HUDEP-2 (cell line): ENCODE data around the gene ATP6V0E1.
A peak's percentile ranks its signal among the peaks of the same experiment; 100 is the strongest.

ENCODE experiments used
- DNase-seq, 76 experiments: peaks; one replicate each; lab custom pipeline; 2025; ENCODE audit not compliant: unreplicated experiment in 76 of 76; lab: John Stamatoyannopoulos, UW

ATP6V0E1 gene

DNA sequence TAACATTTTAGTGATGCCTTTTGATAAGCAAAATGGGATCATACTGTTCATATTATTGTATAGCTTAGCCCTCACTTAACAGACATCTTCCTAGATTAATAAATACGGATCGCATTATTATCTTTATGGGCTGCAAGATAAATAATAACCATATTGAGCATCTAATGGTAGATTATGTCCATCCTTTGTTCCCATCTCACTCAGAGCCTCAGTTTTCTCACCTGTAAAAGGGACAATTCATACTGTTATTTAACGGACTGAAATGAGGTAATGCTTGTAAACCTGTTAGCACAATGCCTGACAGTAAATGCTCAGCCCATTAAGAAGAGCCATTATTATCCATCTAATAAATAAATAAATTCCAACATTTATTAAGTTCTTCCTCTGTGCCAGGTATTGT, 27.3 kb upstream of the ATP6V0E1 start:
- no peak for DNase-seq

DNA sequence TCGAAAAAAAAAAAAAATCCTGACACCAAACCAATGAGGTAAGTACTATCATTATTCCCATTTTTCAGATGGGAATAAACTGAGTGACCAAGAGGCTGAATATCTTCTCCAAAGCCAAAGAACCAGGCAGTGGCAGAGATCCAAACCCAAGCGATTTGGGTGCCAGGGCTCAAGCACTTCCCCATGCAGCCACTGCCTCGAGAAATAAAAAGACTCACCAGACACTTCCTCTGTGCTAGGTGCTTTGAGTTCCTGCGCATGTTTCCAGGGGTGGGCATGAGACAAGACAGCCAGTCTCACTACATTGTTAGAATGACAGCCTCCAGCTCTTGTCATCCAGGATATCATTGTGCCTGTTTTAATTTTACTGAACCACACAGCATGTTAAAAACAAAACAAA, 26.6 kb upstream of the ATP6V0E1 start:
- DNase-seq, result no peak

DNA sequence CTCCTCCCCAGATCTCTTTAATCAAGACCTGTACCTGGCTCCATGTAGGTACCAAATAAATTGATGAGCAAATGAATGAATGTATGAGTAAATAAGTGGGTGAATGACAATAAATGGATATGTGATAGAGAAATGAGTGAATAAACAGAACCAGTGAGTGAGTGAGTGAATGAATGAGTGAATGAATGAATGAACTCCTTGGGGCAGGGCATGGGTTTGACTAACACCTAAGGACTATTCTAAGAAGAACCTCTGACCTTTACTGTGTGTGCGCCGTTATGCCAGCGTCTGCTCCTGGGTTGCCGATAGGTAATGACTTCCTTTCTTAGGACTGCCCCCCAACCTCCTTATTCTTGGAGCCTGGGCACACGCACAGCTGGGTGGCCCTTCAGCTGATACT, 26.1 kb upstream of the ATP6V0E1 start:
- DNase-seq, result no peak

DNA sequence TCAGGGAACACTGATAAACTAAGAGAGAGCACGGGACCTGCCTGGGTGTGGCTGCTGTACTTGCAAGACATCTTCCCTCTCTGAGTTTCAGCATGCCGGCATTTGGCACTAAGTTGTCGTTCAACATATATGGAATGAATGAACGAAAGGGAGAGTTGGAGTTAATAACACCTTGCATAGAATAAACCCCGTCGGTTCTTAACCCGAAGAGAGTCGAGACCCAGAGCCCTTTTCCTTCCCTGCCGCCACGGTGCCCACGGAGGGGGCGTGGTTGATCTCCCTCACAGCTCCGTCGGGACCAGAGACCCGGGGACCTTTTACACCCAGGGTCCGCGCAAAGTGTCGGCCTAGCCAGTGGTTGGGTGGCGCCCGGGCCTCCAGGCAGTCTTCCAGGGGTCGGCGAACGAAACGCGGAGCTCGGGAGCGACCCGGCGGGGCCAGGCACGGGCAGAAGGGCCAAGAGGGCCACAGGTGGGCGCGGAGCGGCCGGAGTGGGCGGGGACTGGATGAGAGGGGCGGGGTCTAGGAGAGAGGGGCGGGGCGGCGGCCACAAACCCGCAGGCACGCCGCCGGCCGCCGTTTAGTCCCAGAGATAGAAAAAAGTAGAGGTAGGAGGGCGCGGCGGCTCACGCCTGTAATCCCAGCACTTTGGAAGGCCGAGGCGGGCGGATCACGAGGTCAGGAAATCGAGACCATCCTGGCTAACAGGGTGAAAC, 25.1 kb upstream of the ATP6V0E1 start:
- DNase-seq, result peak in 62 of 76 experiments; percentile 6 to 76 (median 54)

DNA sequence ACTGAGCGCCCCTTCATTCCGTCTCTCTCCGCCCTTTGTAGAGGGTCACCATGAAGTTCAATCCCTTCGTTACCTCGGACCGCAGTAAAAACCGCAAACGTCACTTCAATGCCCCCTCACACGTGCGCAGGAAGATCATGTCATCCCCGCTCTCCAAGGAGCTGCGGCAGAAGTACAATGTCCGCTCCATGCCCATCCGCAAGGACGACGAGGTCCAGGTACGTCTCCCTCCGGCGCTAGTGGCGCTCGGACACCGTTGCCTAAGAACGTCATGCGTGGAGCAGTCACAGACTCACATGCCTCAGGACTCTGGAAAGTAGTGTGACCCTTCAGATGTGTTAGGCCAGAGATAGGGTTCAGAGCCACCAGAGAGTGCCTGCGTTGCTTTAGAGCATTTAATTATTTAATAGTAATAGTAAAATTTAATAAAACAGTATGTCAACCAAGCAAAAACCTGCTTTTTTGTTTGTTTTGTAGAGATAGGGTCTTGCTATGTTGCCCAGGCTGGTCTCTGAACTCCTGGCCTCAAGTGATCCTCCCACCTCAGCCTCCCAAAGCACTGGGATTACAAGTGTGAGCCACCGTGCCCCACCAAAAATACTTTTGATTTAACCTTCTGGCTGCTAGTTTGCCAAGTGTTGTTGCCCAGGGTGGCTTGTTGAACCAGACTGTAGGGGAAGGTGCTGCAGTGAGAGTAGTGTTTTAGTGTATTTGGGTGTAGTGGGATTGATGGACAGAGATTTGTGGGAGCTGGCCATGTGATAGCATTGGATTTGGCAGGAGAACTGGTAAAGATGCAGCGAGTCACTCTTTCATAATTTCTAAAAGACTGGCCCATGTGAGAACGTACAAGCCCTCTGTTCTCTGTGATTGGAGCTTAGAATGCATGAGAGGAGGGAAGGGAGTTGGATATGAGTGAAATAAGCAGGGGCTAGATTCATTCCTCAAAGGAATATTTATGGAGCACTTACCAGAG, 23.5 kb upstream of the ATP6V0E1 start:
- peak in 2 of 76 experiments; percentile 17 to 22 for DNase-seq

DNA sequence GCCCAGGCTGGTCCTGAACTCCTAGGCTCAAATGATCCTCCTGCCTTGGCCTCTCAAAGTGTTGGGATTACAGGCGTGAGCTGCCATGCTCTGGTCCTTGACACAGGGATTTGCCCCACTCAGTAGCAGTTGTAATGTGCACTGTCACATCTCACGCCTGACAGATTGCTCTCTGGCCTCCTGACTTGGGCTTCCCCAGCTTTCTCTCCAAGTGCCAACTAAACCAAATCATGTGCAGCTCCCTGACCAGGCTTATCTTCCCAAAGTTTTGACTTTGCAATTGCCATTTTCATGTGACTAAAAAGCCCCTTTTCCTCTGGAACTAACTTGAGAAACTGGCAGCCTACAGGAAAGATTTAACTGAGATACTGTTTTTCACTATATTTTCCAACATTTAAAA, 13.7 kb upstream of the ATP6V0E1 start:
- DNase-seq, result no peak

DNA sequence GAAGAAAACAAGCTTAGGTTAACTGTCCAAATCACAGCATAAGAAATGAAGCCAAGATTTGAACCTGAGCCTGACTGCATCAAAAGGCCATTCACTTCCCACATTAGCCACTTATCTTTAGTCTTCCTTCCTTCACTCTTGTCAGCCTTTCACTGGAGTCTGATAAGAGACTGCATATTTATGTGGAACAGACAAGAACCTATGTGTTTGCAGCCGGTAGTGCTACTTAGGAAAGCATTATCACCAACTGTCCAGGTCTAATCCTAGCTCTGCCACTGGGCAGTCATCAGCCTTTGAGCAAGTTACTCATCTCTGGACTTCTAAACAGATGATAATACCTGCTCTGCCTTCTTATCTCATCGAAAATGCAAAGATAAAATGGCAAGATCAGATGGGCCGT, 12.1 kb upstream of the ATP6V0E1 start:
- peak in 2 of 76 experiments; percentile 7 to 31 for DNase-seq

DNA sequence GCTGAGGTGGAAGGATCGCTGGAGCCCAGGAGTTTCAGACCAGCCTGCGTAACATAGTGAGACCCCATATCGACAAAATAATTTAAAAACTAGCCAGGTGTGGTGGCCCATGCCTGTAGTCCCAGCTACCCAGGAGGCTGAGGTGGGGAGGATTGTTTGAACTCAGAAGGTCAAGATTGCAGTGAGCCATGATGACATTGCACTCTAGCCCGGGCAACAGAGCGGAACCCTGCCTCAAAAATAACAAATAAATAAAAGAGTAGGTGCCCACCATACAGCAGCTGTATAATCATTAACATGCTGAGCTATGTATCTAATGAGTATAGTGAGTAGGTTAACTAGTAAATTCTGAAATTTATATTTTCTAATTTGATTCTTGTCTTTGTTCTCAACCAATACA, 11.0 kb upstream of the ATP6V0E1 start:
- no peak for DNase-seq

DNA sequence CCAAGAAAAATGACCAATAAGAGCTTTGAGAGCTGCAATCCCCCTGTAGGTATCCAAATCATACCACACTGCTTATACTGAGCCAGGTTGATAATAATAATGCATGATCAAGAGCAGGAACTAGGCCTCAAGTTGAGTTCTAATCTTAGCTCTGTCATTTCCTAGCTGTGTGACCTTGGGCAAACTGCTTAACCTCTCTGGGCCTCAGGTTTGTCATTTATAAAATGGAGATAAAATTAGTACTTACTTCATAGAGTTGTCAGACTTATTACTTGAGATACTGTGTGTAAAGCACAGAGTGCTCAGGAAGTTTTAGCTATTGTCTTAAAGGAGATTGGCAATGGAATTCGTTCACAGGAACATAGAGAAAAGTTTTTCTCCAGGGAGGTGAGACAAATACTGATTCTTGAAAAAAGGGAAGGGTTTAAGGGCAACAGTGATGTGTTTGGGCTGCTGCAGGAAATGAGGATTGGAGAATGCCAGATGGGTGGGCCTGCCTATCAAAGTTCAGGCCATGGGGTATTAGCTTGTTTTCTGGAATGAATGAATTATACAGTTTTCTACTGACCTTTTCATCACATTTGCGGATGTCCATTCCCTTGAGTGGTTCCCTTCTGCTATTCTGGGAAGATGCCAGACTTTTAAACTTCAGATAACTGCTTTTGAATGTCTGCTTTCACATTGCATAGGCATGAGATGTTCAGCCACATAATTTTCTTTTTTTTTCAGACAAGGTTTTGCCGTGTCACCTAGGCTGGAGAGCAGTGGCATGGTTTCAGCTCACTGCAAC, 10.2 kb upstream of the ATP6V0E1 start:
- no peak for DNase-seq

DNA sequence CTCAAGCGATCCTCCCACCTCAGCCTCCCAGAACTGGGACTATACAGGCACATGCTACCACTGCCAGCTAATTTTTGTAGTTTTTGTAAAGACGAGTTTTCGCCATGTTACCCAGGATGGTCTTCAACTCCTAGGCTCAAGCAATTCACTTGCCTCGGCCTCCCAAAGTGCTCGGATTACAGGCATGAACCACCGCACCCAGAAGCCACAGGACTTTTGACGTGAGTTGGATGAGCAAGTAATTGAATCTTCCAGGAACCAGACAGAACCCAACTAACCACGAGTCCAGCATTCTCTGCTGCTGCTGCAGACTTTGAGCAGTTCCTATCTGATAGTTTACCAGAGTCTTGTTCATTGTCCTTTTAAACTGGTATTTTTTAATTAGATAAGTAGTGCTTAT, 9.6 kb upstream of the ATP6V0E1 start:
- DNase-seq, result no peak

DNA sequence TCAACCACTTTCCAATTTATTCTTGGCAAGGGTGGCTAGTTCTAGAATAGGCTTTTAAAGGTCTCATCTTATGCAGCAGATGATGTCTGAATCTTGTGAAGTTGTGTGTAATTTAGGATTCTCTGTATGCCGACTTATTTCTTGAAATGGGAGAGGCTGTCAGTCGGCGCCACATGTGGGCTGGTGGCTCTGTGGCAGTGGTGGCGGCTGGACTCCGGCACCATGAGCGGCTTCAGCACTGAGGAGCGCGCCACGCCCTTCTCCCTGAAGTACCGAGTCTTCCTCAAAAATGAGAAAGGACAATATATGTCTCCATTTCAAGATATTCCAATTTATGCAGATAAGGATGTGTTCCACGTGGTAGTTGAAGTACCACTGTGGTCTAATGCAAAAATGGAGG, 8.3 kb upstream of the ATP6V0E1 start:
- no peak for DNase-seq

DNA sequence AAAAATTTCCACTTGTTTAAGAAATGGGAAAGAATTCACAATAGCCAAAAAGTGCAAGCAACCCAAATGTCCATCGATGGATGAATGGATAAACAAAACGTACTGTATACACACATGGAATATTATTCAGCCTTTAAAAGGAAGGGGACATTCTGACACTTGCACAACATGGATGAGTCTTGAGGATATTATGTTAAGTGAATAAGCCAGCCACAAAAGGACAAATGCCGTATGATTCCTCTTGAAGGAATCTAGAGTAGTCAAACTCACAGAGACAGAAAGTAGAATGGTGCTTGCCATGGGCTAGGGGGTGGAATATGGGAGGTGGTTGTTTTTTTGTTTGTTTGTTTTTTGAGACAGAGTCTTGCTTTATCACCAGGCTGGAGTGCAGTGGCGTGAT, 3.8 kb upstream of the ATP6V0E1 start:
- no peak for DNase-seq

DNA sequence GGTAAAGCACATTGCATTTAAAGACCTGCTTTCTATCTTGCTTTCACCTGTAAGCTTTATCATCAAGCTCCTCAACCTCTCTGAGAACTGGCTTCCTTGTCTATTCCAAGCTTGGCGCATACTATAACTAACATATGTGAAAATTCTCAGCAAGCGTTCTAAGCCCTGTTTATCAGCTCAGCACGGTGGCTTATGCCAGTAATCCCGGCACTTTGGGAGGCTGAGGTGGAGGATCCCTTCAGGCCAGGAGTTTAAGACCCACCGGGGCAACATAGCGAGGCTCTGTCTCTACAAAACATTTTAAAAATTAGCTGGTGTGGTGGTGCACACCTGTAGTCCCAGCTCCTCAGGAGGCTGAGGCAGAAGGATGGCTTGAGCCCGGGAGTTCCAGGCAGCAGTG, 1.6 kb upstream of the ATP6V0E1 start:
- no peak for DNase-seq

DNA sequence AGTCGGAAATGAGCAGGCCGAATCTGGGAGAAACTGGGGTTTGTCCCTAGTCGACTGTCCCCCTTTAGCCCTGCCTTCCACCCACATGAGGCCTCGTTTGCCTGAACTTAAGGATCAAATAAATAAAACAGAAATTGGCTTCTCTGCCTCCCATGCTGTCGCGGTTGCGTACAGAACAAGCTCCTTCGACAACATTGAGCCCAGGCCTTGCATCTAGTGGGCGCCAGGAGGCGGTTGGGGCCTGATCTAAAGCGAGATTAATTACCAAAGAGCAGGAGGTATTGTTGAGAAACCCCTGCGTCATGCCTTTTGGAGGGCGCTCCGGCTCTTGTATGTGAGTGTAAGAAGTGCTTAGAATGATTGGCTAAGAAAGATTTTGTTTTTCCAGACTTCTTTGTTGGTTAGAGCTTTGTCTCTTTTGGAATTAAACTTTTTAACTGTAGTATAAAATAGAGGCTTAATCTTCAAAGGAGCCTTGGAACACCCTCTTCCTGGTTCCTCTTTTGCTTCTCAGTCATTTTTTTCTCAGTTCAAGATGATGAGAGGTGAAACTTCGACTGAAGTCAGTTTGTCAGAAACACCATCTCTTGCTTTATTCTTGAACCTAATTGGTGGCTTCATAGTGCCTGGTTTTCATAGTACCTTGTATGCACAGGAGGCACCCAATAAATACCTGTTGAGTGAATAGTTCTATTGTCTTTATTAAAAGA, 828 bp downstream of the ATP6V0E1 start:
- DNase-seq, result peak in 74 of 76 experiments; percentile 28 to 87 (median 69)

DNA sequence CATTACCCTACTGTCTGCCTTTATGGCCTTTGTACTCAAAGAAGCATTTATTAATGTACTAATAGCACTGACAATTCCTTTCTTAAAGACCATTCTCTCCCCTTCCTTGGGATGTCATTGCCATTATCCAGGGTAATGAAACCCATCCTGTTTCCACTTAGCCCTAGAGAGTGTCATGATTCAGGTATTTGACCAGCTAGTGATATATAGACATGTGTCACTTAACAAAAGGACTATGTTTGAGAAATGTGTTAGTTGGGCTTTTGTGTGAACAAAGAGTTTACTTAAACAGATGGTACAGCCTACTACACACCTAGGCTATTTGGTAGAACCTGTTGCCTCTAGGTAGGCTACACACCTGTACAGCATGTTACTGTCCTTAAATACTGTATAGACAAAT, 2.0 kb downstream of the ATP6V0E1 start:
- no peak for DNase-seq

DNA sequence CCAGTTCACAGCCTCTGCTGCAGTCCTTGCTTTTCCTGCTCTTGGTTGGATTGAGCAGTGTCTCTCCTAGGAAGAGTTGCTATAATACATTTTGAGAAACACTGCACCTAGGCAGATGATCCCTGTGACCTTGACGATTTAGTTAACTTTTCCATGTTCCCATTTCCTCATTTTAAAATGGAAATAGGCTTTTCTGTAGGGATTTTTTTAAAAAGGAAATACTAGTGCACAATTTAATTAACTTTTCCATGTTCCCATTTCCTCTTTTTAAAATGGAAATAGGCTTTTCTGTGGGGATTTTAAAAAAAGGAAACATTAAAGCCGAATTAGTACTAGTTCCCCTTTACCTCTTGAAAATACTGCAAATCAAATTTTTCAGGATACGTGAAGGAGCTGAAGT, 4.7 kb downstream of the ATP6V0E1 start:
- DNase-seq, result no peak

DNA sequence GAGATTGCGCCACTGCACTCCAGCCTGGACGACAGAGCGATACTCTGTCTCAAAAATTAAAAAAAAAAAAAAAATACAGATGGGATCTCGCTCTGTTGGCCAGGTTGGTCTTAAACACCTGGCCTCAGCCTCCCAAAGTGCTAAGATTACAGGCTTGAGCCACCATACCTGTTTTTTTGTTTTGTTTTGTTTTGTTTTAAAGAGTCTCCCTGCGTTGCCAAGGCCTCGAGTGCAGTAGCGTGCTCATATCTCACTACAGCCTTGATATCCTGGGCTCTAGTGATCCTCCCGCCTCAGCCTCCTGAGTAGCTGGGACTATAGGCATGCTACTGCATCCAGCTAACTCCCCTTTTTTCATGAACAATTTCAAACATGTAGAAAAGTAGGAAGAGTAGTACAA, 7.2 kb downstream of the ATP6V0E1 start:
- DNase-seq, result no peak

DNA sequence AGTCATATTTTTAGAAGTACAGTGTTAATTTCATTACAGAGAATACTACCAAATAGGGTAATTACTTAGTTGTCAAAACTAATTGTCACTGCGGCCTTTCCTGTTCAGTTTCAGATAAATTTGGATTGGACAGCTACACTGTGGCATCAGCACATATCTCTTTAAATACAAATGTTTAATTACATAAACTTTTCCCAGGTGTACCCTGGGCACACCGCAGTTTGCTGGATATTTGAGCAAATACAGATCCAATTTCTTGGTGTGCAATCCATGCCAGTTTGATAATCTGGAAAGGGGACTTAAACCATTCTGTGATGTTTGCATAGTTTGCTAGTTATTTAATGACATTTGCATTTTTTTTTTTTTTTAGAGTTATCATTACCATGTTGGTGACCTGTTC, 10.8 kb downstream of the ATP6V0E1 start:
- DNase-seq, result no peak

DNA sequence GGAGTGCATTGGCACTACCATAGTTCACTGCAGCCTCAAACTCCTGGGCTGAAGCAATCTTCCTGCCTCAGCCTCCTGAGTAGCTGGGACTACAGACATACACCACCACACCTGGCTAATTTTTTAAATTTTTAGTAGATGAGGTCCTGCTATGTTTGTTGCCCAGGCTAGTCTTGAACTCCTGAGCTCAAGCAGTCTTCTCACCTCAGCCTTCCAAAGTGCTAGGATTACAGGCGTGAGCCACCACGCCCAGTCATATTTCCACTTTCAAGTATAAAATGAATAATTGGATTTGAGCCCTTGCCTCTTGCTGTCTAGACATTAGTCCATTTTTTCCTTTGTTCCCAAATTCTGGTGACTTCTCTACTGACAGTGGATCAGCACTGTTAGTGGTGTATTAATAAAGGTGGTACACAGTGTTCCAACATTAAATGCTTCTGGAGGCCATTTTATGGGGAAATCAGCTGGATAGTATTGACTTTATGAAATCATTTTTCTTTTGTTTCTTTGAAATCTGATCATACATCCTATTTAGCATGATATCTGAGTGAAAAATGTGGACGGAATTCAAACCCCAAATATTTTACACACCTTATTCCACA, 15.9 kb downstream of the ATP6V0E1 start:
- no peak for DNase-seq

DNA sequence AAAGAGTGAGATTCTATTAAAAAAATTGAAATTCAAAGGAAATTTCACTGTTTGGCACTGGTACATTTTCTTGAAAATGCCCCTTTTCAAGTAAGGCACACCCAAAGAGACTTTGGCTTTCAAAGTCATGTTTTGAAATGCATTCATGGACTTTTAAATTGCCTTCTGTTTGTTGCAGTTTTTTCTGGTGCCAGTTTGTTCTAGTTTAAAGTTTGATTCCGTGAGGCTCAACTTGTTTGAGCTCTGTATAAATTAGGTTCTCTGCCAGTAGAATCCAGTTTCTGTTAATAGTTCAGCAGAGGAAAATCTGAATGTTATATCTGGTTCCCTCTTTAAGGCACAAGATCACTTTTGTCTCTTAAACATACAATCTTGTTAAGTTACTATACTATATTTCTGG, 16.4 kb downstream of the ATP6V0E1 start:
- no peak for DNase-seq
